Bronchial epithelial cell (primary cell): Measurements from ENCODE around the gene ECPAS. TPM values are rescaled to one million over a fixed set of nuclear protein-coding genes. Genes with fewer than 3 reads are reported as not detected.
"Not testable (repeated sequence)": the region's sequence is repeated elsewhere in the genome, so short reads cannot be mapped to it uniquely, and the experiment has no call there.

Experiments
- DNase-seq: peaks from one replicate; pipeline ENCODE4 v3.0.0-alpha.2; 2010; ENCODE audit warnings: low read depth
- FAIRE-seq: peaks from 2 replicates; lab custom pipeline; 2011; peaks lifted over from hg19 to GRCh38; lab: Jason Lieb, UNC
- H3K27me3 ChIP-seq: 2 replicates; pipeline ENCODE4 v1.5.1; 2011; ENCODE audit warnings: low read length; ENCODE audit not compliant: control insufficient read depth, insufficient read depth
- H3K36me3 ChIP-seq: 2 replicates; pipeline ENCODE4 v1.5.1; 2011; ENCODE audit warnings: low read length; ENCODE audit not compliant: control insufficient read depth, insufficient read depth
- H3K4me3 ChIP-seq: 2 replicates; pipeline ENCODE4 v1.5.1; 2011; ENCODE audit warnings: mild to moderate bottlenecking, low read depth, low read length, control low read depth
- total RNA-seq: library from RNA; depleted of rRNA; stranded (reverse); fragments of >200 nt; gene quantifications from 2 replicates; pipeline ENCODE4 v1.2.1, GENCODE V29; 2014
- TF ChIP-seq, protein P1 (sequence below): IDR thresholded peaks from 2 replicates; pipeline ENCODE4 v1.5.1; 2011; ENCODE audit warnings: mild to moderate bottlenecking, moderate library complexity, low read length, control low read depth, inconsistent platforms; ENCODE audit not compliant: insufficient read depth, severe bottlenecking

Gene ECPAS
- total RNA-seq, 1 donor from 2014 or later, result 102 TPM

DNA sequence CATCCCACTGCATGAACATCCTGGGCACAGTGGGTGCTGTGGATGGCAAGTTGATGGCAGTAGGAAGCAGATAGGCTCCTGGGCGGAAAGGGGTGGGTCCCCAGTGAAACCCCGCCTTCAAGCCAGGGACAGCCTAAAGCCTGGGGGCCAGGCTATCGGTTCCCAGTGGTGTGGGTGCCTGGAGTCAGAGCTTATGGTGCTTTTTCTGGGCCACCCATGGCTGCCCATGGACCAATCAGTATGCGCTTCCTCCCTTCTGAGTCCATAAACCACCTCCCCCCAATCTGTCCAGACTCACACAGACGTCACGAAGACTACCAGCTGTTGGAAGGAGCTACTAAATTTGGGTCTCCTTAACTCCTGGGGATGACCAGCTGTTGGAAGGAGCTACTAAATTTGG is 17.5 kb upstream of the ECPAS start:
- FAIRE-seq (peak; percentile 64), DNase-seq (no peak)
- Histone ChIP-seq H3K4me3 (no peak overlapping the region), H3K36me3 (no peaks in the 10 kb centered on the region), H3K27me3 (no peaks in the 10 kb centered on the region)
- TF ChIP-seq, protein P1, sequence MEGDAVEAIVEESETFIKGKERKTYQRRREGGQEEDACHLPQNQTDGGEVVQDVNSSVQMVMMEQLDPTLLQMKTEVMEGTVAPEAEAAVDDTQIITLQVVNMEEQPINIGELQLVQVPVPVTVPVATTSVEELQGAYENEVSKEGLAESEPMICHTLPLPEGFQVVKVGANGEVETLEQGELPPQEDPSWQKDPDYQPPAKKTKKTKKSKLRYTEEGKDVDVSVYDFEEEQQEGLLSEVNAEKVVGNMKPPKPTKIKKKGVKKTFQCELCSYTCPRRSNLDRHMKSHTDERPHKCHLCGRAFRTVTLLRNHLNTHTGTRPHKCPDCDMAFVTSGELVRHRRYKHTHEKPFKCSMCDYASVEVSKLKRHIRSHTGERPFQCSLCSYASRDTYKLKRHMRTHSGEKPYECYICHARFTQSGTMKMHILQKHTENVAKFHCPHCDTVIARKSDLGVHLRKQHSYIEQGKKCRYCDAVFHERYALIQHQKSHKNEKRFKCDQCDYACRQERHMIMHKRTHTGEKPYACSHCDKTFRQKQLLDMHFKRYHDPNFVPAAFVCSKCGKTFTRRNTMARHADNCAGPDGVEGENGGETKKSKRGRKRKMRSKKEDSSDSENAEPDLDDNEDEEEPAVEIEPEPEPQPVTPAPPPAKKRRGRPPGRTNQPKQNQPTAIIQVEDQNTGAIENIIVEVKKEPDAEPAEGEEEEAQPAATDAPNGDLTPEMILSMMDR, result no peak

DNA sequence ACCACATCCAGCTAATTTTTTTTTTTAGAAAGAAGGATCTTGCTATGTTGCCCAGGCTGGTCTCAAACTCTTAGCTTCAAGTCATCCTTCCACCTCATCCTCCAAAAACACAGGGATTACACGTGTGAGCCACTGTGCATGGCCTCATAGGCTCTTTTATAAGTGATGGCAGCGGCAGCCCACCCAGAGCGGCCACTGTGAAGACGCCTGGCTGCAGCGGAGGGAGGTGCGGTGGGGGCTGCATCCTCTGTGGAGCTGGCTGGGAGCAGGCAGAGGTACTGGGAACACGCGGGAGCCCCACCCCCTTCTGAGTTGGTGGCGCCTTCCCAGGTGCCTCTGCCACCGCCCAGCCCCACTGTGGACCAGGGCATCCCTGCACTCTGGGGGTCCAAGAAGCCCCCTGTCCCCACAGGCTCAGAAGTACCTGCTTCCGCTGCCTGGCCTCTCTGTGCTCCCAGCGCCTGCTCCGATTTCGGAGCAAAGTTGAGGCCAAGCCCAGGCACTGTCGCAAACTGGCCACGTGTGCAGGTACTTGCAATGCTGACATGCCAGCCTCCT is 16.9 kb upstream of the ECPAS start:
- H3K36me3 ChIP-seq, result no peaks in the 10 kb centered on the region
- TF ChIP-seq, protein P1, result no peak
- DNase-seq (no peak), FAIRE-seq (no peak)
- H3K4me3 ChIP-seq, result no peak overlapping the region
- H3K27me3 ChIP-seq, result no peaks in the 10 kb centered on the region

DNA sequence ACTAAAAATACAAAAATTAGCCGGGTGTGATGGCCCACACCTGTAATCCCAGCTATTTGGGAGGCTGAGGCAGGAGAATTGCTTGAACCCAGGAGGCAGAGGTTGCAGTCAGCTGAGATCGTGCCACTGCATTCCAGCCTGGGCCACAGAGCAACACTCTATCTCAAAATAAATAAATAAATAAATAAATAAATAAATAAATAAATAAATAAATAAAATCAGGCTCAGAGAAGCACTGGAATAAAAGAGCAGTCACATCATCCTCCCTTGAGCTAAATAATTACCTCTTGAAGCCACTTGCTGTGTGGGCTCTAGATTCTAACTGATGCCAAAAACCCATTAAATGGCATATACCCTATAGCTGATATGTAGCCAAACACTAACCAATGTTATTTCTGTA is 13.0 kb upstream of the ECPAS start:
- H3K27me3 ChIP-seq, H3K36me3 ChIP-seq, DNase-seq, FAIRE-seq, H3K4me3 ChIP-seq: not testable (repeated sequence)

DNA sequence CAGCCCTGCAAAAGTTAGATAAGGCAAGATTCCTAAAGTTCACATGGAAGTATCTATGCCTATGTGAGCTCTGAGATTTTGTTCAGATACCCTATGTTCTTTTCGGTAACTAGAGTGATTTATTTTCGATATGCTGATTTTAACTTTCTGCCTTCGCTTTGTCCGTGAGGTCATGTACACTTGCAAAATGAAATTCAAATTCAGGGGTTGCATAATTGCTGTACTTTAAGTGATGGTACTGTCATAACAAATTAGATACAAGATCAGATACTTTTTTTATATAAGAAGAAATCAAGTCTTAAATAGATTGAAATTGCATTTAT is 350 bp upstream of the ECPAS start:
- DNase-seq (no peak), FAIRE-seq (no peak)

DNA sequence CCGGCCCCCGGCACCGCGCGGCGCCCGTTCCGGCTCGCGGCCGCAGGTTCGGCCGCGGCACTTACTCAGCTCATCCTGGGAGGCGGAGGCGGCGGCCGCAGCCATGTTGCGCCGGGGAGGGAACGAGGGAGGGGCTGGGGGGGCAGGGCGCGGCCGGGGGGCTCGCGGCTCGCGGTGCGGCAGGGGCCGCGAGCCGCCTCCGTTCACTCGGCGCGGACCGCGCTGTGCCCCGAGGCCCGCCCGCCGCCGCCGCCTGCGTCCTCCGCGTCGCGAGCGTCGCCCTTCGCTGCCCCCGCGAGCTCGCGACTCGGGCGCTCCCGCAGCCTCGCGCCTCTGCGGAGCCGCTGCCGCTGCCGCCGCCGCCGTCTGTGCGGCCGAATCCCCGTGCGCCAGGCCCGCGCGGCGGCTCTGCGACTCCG is 735 bp downstream of the ECPAS start:
- FAIRE-seq (no peak), DNase-seq (no peak)
- H3K27me3 ChIP-seq, result no peaks in the 10 kb centered on the region
- TF ChIP-seq, protein P1, result no peak
- no peaks in the 10 kb centered on the region for H3K36me3 ChIP-seq
- H3K4me3 ChIP-seq, result peak overlapping the region; percentile 92

More for the DNA sequence above, 350 bp upstream of the ECPAS start:
- TF ChIP-seq, protein P1, result no peak
- Histone ChIP-seq H3K36me3 (no peaks in the 10 kb centered on the region), H3K27me3 (no peaks in the 10 kb centered on the region), H3K4me3 (peak overlapping the region; percentile 92)

DNA sequence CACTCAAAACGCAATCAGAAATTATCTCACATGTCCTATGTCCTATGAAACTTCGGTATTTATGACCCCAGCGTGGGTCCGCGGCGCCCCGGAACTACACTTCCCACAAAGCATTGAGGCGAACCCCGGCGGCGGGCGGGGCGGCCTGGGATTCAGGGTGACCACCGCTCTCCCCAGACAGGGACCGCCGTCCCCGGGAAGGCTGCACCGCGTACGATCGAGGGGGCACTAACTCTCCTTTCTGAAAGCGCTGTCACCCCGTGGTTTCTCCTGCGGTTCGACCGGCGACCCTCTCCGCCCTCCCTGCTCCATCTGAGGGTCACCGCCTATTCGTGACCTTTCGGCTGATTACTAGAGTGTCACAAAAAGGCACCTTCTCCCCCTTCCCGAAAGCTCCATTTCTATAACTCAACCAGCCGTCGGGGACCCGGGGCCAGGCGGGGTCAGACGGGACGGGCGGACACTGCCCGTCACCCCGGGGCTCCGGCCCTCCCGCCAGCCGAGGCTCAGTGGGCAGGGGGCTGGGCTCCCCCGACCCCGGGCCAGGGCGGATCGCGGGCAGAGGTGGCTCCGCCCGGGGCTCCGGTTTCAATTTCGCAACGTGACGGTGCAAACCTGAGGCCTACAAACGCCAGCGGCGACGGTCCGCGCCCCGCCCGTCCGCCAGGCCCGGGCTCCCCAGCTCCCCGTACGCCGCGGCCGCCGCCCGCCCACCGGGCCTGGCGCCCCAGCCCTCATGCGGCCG is 1.3 kb downstream of the ECPAS start:
- FAIRE-seq, result no peak
- TF ChIP-seq, protein P1, result no peak
- no peaks in the 10 kb centered on the region for H3K36me3 ChIP-seq
- DNase-seq, result peak; percentile 18
- H3K27me3 ChIP-seq, result no peaks in the 10 kb centered on the region
- peak overlapping the region; percentile 92 for H3K4me3 ChIP-seq
